Measurements from ENCODE around the gene TRMT2A.

DNA sequence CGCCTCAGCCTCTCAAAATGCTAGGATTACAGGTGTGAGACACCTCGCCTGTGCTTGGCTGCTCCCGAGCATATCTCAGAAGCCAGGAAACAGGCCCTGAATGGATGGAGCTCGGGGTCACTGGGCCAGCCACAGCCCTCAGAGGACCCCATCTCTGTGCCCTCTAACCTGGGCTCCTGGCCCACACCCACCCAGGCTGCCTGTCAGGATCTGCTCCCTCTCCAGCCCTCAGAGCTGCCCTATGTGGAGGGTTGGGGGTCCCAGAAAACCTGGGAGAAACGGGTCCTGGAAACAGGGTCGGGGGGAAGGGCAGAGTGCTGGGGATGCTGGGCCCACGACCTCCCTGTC lies 39.0 kb upstream of the TRMT2A start:
- TF ChIP-seq, protein P1, sequence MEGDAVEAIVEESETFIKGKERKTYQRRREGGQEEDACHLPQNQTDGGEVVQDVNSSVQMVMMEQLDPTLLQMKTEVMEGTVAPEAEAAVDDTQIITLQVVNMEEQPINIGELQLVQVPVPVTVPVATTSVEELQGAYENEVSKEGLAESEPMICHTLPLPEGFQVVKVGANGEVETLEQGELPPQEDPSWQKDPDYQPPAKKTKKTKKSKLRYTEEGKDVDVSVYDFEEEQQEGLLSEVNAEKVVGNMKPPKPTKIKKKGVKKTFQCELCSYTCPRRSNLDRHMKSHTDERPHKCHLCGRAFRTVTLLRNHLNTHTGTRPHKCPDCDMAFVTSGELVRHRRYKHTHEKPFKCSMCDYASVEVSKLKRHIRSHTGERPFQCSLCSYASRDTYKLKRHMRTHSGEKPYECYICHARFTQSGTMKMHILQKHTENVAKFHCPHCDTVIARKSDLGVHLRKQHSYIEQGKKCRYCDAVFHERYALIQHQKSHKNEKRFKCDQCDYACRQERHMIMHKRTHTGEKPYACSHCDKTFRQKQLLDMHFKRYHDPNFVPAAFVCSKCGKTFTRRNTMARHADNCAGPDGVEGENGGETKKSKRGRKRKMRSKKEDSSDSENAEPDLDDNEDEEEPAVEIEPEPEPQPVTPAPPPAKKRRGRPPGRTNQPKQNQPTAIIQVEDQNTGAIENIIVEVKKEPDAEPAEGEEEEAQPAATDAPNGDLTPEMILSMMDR (IDR thresholded peaks at IDR 0.05), result no peak
- TF ChIP-seq, protein P2, sequence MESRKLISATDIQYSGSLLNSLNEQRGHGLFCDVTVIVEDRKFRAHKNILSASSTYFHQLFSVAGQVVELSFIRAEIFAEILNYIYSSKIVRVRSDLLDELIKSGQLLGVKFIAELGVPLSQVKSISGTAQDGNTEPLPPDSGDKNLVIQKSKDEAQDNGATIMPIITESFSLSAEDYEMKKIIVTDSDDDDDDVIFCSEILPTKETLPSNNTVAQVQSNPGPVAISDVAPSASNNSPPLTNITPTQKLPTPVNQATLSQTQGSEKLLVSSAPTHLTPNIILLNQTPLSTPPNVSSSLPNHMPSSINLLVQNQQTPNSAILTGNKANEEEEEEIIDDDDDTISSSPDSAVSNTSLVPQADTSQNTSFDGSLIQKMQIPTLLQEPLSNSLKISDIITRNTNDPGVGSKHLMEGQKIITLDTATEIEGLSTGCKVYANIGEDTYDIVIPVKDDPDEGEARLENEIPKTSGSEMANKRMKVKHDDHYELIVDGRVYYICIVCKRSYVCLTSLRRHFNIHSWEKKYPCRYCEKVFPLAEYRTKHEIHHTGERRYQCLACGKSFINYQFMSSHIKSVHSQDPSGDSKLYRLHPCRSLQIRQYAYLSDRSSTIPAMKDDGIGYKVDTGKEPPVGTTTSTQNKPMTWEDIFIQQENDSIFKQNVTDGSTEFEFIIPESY (IDR thresholded peaks at IDR 0.05; ENCODE audit: borderline replicate concordance, low read depth), result no peak
- TF ChIP-seq, protein P3, sequence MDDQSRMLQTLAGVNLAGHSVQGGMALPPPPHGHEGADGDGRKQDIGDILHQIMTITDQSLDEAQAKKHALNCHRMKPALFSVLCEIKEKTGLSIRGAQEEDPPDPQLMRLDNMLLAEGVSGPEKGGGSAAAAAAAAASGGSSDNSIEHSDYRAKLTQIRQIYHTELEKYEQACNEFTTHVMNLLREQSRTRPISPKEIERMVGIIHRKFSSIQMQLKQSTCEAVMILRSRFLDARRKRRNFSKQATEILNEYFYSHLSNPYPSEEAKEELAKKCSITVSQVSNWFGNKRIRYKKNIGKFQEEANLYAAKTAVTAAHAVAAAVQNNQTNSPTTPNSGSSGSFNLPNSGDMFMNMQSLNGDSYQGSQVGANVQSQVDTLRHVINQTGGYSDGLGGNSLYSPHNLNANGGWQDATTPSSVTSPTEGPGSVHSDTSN (IDR thresholded peaks at IDR 0.05), result no peak
- TF ChIP-seq, protein P4, sequence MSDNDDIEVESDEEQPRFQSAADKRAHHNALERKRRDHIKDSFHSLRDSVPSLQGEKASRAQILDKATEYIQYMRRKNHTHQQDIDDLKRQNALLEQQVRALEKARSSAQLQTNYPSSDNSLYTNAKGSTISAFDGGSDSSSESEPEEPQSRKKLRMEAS (IDR thresholded peaks at IDR 0.05; ENCODE audit: low read depth), result no peak
- TF ChIP-seq EP300 (IDR thresholded peaks at IDR 0.05; ENCODE audit: borderline replicate concordance in 1 of 2, low read depth in 1 of 2, low read length in 1 of 2) (no peak), RXRA (IDR thresholded peaks at IDR 0.05; ENCODE audit: borderline replicate concordance, low read depth) (no peak)

Measured in SK-N-SH (cell line).